Muscle of arm (tissue), 12 donors: ENCODE data around the gene A2ML1. TPM values are rescaled to one million over a fixed set of nuclear protein-coding genes. Genes with fewer than 3 reads are reported as not detected.
"Not testable (repeated sequence)": the region's sequence is repeated elsewhere in the genome, so short reads cannot be mapped to it uniquely, and the experiment has no call there.

Experiments used
- DNase-seq: peaks from one replicate; pipeline ENCODE4 v3.0.0-alpha.2; 2013
- polyA plus RNA-seq, 12 donors: library from polyadenylated mRNA; unstranded; fragments of 120-200 nt; gene quantifications; one replicate each; pipeline ENCODE4 v1.2.1, GENCODE V29; 2013; ENCODE audit not compliant: insufficient read length in 12 of 12

A2ML1 gene
- polyA plus RNA-seq, 12 donors, result 0.07 to 46.4 (median 0.57) TPM; not detected in 3

DNA sequence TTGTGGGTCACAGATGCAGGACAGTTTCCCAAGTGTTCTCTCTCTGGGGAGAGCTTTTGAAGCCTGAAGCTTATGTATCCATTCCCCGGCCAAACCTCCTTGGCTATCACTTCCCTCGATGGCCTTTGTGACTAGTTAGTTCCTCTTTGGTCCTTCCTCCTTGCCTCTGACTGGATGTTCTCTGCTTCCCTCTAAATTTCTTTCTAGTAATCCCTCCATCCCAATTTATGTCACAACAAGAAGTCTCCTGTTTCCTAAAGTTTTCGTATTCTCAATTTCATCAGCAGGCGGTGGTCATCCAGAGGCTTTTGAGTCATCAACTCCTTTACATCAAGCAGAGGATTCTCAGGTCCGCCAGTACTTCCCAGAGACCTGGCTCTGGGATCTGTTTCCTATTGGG is 27.5 kb downstream of the A2ML1 start:
- no peak for DNase-seq

DNA sequence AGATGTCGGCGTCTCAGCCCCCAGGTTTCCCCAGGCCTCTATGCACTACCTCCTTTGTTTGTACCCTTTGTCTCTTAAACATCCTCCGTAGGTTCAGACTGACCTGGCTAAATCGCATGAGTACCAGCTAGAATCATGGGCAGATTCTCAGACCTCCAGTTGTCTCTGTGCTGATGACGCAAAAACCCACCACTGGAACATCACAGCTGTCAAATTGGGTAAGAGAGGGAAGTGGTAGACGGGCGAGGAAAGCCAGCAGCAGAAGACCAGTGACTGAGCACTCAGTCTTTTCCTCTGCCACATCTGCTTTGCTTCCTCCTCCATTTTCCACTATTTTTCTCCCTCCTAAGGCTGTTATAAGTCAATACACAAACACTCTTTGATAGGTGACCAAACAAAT is 29.7 kb downstream of the A2ML1 start:
- no peak for DNase-seq

DNA sequence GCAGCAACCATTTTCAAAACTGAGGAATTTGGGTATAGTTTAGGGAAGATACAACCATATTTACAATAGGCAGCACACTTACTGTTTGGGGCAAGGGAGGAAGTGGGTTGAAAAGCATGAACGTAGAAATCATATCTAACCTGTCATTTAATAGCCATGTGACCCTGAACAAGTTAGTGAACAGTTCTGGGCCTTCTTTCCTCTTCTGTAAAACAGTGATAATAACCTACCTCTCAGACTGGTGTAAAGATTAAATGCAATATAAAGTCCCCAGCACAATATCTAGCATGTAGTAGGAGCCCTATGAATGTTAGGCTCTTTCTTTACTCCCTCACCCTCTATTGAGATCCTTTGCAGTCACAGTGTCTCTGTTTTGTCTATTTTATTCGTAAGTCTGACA is 33.5 kb downstream of the A2ML1 start:
- no peak for DNase-seq

DNA sequence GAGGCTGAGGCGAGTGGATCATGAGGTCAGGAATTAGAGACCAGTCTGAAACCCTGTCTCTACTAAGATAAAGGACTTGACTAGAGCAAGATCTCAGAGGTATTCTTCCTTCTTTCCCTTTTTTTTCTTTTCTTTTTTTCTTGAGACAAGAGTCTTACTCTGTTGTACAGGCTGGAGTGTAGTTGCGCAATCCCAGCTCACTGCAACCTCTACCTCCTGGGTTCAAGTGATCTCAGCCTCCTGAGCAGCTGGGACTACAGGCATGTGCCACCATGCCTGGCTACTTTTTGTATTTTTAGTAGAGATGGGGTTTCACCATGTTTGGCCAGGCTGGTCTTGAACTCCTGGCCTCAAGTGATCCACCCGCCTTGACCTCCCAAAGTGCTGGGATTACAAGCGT is 37.0 kb downstream of the A2ML1 start:
- DNase-seq, result not testable (repeated sequence)

GRCh38 chr12:8860165-8860961 is 37.9 kb downstream of the A2ML1 start:
- peak; percentile 44 for DNase-seq

- no peak for DNase-seq
These were observed 44.0 kb downstream of the A2ML1 start for GRCh38 chr12:8866429-8866828.

DNA sequence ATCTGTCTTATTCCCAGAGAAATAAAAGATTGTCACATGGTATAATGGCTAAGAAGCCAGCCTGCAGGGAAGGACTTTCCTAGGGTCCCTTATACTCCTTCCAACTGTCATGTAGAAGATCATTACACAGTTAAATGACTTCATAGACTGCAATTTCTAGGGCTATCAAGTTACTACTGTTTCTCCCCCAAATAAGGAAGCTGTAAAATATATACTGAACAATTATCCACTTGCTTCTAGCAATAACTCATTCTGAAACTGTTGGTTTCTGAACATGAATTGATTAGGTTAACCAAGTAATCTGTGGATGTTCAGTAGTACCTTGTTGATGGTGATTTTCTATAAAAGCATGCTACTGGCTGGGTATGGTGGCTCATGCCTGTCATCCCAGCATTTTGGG is 44.6 kb downstream of the A2ML1 start:
- no peak for DNase-seq

DNA sequence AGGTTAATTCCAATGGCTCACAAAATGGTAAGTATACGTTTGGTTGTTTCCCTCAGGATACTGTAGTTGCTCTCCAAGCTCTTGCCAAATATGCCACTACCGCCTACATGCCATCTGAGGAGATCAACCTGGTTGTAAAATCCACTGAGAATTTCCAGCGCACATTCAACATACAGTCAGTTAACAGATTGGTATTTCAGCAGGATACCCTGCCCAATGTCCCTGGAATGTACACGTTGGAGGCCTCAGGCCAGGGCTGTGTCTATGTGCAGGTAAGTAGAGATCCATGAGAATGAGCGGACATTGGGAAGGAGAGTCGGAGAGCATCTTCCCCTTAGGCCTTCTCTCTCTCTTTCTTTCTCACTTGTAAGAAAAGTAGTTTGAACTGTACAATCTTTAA is 45.4 kb downstream of the A2ML1 start:
- DNase-seq, result no peak

DNA sequence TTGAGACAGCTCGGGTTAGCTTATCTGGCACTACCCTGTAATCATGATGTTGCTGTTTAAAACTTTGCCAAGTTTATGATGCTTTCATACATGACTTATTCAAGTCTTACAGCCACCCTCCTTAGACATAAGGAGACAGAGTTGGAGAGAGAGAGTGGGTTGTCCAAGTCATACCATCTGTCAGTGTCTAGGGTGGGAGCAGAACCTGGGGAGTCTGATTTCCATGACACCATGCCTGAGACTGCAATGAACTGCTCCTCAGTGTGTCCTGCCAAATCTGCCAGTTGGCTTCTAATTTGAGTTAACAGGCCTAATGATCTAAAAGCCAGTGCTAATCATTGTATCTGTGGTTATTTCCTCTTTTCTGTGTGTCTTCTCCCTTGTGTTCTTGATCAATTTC is 48.2 kb downstream of the A2ML1 start:
- DNase-seq, result peak; percentile 21

DNA sequence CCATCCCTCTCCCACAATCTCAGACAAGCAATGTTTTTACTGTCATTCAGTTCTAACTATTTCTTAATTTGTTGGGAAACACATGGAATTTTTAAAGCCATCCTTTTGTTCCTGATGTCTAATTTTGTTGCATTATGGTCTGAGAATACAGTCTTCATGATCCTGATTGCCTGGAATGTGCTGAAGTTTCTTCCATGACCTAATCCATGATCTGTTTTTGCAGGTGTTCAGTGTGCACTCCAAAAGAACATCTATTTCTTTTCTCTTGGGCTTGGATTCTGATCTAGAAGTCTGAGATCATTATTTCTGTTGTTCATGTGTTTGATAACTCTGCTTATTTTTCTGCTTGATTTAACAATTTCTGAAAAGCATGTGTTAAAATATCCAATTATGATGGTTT is 48.6 kb downstream of the A2ML1 start:
- DNase-seq, result peak; percentile 48

GRCh38 chr12:8876887-8877286 is 54.5 kb downstream of the A2ML1 start:
- DNase-seq, result no peak

GRCh38 chr12:8886502-8887284 is 64.3 kb downstream of the A2ML1 start:
- no peak for DNase-seq

DNA sequence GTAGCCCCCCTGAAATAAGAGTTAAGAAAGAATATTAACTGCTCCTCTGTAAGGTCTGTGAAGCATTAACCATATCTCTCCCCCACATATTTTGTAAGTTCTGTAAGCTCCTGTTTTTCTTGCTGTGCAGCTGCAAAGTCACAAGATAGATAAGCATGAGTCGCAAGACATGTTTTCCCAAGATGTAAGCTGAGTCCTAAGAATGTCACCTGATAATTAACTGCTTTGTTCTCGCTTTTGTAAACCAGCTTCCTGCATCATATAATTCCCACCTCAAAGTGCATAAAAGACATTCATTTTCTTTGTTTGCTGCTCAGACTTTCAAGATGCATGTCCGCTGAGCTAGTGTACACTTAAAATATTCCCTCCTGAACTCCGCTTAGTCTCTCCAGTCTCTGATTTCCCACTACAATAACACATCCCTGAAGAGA is 64.9 kb downstream of the A2ML1 start:
- DNase-seq, result no peak

DNA sequence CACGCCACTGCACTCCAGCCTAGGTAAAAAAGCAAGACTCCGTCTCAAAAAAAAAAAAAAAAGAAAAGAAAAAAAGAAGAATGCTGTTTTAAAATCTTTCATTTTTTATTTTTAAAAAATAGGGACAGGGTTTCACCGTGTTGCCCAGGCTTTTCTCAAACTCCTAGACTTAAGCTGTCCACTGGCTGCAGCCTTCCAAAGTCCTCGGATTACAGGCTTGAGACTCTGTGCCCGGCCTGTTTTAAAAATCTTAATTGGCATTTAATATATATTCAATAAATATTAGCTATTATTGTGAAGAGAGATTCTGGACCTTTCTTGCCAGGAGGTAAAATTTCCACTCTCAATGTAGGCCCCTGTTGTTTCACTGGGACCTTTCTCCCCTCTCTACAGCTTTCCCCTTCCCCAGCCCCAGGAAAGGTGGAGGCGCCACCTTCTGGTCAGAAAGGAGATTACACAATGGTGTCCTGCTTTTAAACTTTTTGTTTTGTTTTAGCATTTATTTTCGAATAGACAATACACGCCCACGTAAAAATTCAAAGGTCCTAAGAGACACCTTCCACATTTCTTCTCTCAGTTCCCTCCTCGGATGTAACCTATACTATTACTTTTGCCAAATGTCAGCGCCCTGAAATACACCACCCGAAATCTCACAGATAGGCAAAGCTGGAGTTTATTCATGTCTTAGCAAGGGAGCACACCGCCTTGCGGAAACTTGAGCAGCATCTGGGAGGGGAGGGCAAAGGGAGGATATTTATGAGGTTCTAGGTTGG is 68.1 kb downstream of the A2ML1 start:
- DNase-seq, result peak; percentile 80

DNA sequence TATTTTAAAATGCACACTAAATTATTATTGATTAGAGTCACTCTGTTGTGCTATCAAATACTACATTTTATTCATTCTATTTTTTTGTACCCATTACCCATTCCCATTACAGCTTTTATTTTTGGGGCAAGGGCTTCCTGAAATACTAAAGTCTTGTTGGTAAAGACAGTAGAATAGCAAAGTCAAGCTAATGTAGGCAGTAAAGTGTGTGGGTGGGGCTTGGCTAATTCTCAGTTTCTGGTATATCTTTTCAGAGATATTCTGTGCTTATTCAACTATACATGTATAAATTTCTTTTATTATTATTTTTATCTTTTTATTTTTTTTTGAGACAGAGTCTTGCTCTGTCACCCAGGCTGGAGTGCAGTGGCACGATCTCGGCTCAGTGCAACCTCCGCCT is 69.6 kb downstream of the A2ML1 start:
- no peak for DNase-seq

GRCh38 chr12:8894378-8894777 is 72.0 kb downstream of the A2ML1 start:
- DNase-seq, result no peak

DNA sequence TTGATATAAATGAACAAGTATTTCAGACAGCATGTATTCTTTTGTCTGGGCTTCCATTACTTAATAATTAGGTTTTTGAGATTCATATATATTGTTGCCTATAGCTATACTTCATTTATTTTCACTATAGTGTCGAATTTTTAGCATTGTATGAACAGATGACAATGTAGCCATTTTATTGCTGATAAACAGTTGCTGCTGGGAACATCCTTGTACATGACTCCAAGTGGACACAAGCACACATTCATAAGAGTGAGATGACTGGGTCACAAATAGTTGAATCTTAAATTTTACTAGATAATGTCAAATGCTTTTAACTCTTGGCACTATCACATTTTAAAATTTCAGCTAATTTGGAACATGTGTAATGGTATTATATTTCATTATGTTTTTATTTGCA is 72.6 kb downstream of the A2ML1 start:
- no peak for DNase-seq

DNA sequence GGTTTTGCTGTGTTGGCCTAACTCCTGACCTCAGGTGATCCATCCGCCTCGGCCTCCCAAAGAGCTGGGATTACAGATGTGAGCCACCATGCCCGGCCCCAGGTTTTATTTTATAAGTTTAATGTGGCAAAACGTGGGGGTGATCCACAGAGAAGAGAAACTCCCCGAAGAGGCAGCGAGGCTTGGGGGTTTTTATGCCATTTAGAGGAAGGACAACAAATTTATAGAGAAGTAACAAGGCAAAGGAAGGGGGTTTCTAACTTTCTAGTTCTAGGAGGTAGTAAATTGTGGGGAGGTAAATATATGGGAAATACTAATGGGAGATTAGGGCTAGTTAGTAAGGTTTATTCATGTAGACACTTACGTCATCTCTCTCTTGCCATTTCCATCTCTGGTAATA is 74.7 kb downstream of the A2ML1 start:
- DNase-seq, result no peak

DNA sequence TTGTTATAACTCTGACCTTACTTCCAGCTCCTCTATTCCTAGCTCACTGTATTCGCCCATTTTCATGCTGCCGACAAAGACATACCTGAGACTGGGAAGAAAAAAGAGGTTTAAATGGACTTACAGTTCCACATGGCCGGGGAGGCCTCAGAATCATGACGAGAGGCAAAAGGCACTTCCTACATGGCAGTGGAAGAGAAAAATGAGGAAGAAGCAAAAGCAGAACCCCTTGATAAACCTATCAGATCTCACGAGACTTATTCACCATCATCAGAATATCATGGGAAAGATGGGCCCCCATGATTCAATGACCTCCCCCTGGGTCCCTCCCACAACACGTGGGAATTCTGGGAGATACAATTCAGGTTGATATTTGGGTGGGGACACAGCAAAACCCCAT is 77.4 kb downstream of the A2ML1 start:
- no peak for DNase-seq

GRCh38 chr12:8902703-8903102 is 80.3 kb downstream of the A2ML1 start:
- DNase-seq, result not testable (repeated sequence)

DNA sequence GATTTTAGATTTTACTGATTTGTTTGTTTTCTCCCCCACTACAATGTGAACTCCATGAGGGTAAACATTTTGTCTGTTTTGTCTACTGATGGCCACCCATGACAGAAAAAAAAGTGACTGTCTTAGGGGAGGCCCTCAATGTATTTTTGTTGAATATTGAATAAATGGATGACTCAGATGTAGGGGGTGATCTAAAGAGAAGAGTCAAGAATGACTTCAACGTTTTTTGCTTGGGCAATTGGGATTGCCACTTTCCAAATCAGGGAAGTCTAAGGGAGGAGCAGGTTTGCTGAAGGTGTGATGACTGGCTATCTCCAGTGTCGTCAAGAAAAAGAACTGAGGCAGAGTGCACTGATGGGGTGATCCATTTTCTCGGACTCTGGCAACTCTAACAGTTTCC is 81.2 kb downstream of the A2ML1 start:
- DNase-seq, result no peak

GRCh38 chr12:8904665-8905064 is 82.2 kb downstream of the A2ML1 start:
- no peak for DNase-seq

DNA sequence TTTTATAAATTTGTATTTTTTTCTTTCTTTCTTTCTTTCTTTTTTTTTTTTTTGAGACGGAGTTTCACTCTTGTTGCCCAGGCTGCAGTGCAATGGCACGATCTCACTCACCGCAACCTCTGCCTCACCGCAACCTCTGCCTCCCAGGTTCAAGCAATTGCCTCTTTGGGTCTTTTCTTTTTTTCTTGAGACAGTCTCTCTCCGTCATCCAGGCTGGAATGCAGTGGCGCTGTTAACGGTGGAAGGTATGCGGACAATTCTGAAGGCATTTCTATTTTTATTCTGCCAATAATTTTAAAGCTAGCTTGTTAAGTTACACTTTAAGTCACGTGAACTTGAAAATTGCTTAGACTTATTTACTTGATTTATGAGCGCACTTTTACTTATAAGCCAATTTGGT is 83.1 kb downstream of the A2ML1 start:
- DNase-seq, result no peak
